ENCODE measurements around the gene CREB3L2.
"Not testable (repeated sequence)": the region's sequence is repeated elsewhere in the genome, so short reads cannot be mapped to it uniquely, and the experiment has no call there.

Gene CREB3L2

GRCh38 chr7:137862964-137863363 is 138.9 kb downstream of the CREB3L2 start:
- DNase-seq, result no peak

GRCh38 chr7:137862358-137862757 is 139.5 kb downstream of the CREB3L2 start:
- DNase-seq, result no peak

GRCh38 chr7:137860542-137860941 is 141.3 kb downstream of the CREB3L2 start:
- DNase-seq, result no peak

- no peak for DNase-seq
Observed at GRCh38 chr7:137853053-137853452, 148.8 kb downstream of the CREB3L2 start.

GRCh38 chr7:137852108-137852507 is 149.8 kb downstream of the CREB3L2 start:
- no peak for DNase-seq

- DNase-seq, result no peak
Observed at GRCh38 chr7:137850972-137851945, 150.6 kb downstream of the CREB3L2 start.

- no peak for DNase-seq
Observed at GRCh38 chr7:137850571-137850970, 151.3 kb downstream of the CREB3L2 start.

GRCh38 chr7:137848095-137848494 is 153.8 kb downstream of the CREB3L2 start:
- DNase-seq, result no peak

GRCh38 chr7:137847568-137848050 is 154.3 kb downstream of the CREB3L2 start:
- DNase-seq, result no peak

GRCh38 chr7:137846827-137847567 is 154.9 kb downstream of the CREB3L2 start, which contains the start of gene DGKI:
Gene DGKI, minus strand, starts transcription at chr7:137846974.
- DNase-seq, result no peak

GRCh38 chr7:137846549-137846826 is 155.4 kb downstream of the CREB3L2 start:
- DNase-seq, result no peak

GRCh38 chr7:137844677-137845425 is 157.0 kb downstream of the CREB3L2 start:
- no peak for DNase-seq

GRCh38 chr7:137839903-137840779 is 161.7 kb downstream of the CREB3L2 start:
- DNase-seq, result no peak

GRCh38 chr7:137838706-137839315 is 163.1 kb downstream of the CREB3L2 start:
- DNase-seq, result no peak

- DNase-seq, result no peak
Observed at GRCh38 chr7:137836541-137836940, 165.3 kb downstream of the CREB3L2 start.

GRCh38 chr7:137836113-137836509 is 165.8 kb downstream of the CREB3L2 start:
- no peak for DNase-seq

- no peak for DNase-seq
Observed at GRCh38 chr7:137835486-137836112, 166.3 kb downstream of the CREB3L2 start.

GRCh38 chr7:137834552-137834951 is 167.3 kb downstream of the CREB3L2 start:
- no peak for DNase-seq

GRCh38 chr7:137832990-137833389 is 168.9 kb downstream of the CREB3L2 start:
- not testable (repeated sequence) for DNase-seq

- DNase-seq, result no peak
Observed at GRCh38 chr7:137832382-137832781, 169.5 kb downstream of the CREB3L2 start.

- not testable (repeated sequence) for DNase-seq
Observed at GRCh38 chr7:137831555-137831954, 170.3 kb downstream of the CREB3L2 start.

Measured in CD4-positive, alpha-beta T cell treated with Interleukin-15 for 1 hour (primary cell).